Stromal cell of bone marrow (primary cell): Measurements from ENCODE around the gene CTNNA3.

Experiments
- DNase-seq: peaks from one replicate; pipeline ENCODE4 v3.0.0-alpha.2; 2012; ENCODE audit warnings: low read depth

Gene CTNNA3

DNA sequence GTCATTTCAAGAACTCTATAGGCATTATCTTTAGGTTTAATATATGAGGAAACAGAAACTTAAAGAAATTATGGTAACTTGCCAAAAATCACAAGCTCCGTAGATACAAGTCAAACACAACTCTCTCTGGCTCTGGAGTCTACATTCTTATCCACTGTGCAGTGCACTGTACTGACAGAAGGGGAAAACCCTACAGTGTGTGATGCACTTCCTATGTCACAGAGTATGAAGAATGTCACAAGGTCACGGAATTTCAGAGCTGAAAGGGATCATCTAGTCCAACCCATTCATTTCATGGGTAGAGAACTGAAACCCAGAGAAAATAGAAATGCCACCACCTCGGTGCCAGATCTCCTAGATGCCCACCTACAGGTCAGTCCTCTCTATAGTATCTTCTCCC, 684.0 kb downstream of the CTNNA3 start:
- DNase-seq, result no peak

- no peak for DNase-seq
Measured at GRCh38 chr10:67011480-67011879, 684.5 kb downstream of the CTNNA3 start.

- DNase-seq, result no peak
Measured at GRCh38 chr10:67005981-67006380, 690.0 kb downstream of the CTNNA3 start.

GRCh38 chr10:67004690-67005089, 691.3 kb downstream of the CTNNA3 start:
- no peak for DNase-seq

DNA sequence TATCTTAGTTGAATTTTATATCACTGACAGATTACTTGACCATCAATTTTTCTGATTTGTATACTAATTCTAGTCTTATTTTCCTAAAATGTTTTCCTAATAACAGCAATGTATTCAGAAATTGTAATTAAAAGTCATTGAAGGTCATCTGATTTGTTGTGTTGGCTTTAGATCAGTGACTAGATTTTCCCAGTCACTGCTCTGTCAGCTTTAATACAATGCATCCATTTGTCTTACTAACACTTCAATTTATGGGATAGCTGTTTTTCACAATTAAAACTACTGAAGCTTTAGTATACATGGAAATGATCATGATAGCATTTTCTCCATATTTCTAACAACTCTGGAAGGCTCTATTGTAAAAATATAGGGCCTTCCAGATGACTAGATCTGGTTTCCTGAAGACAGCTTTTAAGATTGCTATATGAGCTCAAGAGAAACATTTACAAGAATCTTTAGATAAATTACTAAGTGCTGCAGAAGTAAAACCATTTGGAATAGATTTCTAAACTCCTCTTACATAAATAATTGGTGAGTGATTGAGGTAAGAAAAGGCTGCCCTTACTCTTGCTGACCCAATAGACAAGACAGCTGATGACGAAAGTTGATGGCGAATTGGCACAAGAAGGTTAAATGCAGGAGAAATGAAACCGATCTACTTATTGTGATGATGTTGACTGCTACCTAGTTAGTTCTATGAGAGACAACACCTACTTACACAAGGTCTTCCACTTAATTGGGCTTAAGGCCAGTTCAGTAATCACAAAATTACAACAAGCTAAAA, 696.0 kb downstream of the CTNNA3 start:
- no peak for DNase-seq

GRCh38 chr10:66996996-66997395, 699.0 kb downstream of the CTNNA3 start:
- DNase-seq, result no peak

- DNase-seq, result no peak
Measured at GRCh38 chr10:66990143-66990830, 705.7 kb downstream of the CTNNA3 start.

DNA sequence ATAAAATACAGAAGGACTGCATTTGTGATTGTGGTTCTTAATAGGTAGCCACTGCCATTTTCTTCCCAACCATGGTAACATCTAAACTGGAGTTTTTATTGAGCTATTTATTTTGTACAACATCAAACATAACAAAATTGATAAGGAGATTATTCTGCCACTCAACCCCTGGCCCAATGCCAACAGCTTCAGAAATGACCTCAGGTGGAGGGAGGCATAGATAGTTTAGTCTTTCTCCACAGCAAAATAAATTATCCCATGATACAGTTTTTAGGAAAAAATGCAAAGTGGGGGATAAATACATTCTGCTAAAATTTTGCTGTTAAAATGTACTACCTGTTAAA, 712.5 kb downstream of the CTNNA3 start:
- no peak for DNase-seq

DNA sequence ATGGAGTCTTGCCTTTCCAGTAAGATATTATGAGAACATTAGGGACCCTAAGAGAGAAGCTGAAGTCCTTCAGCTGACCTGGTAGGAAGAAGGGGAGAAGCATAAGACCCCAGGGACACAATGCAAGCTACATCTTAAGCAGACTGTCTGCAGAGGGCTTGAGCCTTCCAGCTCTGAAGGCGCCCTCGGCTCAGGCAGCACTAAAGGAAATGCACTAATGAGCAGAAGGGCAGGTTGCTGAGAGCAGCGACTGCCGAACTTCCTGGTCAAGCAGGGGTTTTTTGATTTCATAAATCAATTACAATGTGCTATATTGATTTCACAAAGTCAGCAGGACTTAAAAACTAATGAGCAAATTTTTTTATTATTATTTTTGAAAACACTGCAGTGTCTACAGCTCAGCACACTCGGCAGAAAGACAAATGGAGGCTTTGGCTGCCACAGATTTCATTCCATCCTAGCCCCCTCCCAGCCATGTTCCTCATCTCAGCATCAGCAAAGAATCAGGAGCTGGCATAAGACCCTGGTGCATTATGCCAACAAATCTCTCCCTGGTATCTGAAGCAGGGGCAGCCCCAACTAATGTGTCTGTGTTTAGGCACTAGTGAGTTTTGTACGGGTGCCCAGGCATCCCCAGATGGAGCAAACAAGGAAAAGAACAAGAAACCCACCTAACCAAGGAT, 713.1 kb downstream of the CTNNA3 start:
- no peak for DNase-seq

- DNase-seq, result no peak
Measured at GRCh38 chr10:66982053-66982420, 714.0 kb downstream of the CTNNA3 start.

- no peak for DNase-seq
Measured at GRCh38 chr10:66981361-66982052, 714.5 kb downstream of the CTNNA3 start.

DNA sequence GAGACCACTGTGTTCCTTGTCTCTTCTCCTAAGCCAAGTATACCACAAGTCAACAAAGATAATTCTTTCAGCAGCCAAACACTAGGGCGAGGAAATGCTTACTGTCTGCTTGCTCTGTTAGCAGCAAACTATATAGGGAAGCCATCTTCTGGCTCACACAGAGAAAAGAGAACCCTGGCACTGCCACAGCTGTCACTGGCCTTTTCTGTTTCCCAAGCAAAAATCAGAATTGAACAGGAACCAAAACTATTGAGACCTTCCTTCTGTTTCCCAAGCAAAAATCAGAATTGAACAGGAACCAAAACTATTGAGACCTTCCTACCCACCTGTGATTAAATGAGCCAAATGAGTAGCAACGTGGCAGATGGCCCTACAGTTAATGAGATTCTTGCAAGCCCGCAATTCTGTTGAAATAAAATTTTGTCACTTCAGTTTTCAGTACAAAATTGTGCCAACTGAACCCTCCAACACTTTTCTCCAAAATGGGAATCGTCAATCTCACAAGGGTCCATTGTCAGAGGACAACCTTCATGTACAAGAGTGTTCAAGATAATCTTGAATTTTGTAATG, 715.7 kb downstream of the CTNNA3 start:
- no peak for DNase-seq

GRCh38 chr10:66964946-66965345, 731.0 kb downstream of the CTNNA3 start:
- DNase-seq, result no peak

DNA sequence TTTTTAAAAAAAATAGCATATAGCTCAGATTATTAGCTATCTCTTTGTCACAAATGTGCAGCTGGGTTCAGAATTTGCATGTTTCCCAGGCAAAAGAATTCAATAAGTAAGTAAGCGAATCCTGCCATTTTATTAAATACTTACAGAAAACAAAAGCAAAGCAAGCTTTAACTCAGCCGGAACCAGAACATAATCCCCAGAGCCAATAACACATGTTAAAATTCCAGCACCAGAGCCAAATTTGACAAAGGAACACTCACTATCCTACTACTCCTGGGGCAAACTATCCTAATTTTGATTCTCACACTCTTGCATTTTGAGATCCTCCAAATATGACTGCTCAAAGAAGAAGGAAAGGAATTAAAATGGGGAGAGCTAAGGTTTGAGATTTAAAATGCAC, 737.5 kb downstream of the CTNNA3 start:
- DNase-seq, result no peak

- no peak for DNase-seq
Measured at GRCh38 chr10:66951896-66952295, 744.1 kb downstream of the CTNNA3 start.

- DNase-seq, result no peak
Measured at GRCh38 chr10:66943590-66943989, 752.4 kb downstream of the CTNNA3 start.

- DNase-seq, result no peak
Measured at GRCh38 chr10:66942407-66942806, 753.6 kb downstream of the CTNNA3 start.

DNA sequence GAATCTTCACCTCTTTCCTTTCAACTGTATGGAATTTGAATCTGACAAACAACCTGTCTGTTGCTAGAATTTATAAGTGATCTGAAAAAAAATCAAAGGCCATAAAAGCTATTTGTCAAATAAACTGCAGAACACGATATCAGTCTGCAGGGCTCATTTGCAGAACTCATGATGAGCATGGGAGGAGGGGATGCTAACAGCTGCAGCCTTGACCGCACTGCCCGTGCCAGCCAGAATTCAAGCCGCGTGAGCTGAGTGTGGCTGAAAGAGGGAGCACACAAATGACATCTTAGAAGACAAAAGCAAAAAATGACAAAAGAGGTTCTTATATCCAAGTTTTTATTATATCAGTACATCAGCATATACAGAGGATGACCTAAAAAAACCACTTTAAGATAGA, 754.5 kb downstream of the CTNNA3 start:
- DNase-seq, result no peak

DNA sequence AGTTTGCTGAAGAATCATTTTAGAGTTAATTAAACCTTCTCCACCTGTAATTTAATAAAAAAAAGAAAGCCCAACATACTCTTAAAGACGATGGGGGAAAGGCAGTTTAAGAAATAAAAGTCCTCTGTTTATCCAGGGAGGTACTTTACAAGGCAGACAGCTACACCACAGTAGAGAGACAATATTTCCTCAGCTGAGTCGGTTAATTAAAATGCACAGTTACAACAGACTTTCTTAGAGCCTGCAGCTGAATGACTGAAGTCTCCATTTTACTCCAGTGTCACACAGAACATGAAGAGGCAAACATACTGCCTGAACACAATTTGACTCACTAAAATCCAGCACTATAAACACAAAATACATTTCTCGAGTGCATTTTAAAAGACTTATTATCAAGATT, 755.0 kb downstream of the CTNNA3 start:
- DNase-seq, result no peak

DNA sequence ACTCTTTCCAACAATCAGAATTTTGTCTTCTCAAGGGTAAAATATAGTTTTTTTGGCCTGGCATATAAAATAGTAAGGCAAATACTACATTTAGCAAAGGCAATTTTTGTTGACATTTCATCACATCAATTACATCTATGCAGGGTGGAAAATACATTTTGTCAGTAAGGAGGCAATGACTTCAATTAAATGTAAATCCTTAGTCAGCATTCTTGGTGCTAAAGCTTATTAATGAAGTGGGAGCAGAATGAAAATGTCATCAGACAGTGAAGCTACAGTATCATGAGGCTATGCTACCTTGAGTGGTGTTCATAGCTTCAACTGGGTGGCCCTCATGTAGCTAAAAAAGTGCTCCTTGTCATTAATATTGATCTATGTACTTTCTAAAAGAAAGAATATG, 761.3 kb downstream of the CTNNA3 start:
- DNase-seq, result no peak

GRCh38 chr10:66931949-66932343, 764.0 kb downstream of the CTNNA3 start:
- DNase-seq, result no peak

DNA sequence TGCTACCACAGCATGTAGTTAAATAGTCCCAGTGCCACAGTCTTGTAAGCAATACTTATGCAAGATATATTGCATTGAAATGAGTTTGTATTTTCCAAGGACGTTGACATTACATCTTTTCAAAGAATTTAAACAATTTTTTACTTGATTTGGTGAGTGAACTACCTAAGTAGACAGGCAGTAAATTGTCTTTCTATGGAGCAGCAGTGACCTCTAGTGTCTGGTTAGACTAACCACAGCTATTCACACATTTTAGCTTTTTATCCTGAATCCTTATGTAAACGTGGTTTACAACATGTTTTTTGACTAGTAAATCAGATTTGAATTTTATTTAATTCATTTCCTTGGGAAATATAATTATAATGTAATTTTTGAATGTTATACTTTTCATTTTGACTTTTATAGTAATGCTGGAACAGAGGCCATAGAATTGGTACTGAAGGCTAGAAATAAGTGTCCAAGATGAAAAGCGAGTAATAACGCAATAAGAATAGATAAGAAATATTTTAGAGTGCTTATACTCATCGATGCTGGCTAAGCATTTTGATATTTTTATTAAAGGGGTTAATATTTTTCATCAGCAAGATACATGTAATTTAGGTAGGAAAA, 764.6 kb downstream of the CTNNA3 start:
- peak; percentile 29 for DNase-seq
